ENCODE measurements around the gene AHRR.
A peak's percentile ranks its signal among the peaks of the same experiment; 100 is the strongest.
"Not testable (repeated sequence)": the region's sequence is repeated elsewhere in the genome, so short reads cannot be mapped to it uniquely, and the experiment has no call there.

AHRR gene

DNA sequence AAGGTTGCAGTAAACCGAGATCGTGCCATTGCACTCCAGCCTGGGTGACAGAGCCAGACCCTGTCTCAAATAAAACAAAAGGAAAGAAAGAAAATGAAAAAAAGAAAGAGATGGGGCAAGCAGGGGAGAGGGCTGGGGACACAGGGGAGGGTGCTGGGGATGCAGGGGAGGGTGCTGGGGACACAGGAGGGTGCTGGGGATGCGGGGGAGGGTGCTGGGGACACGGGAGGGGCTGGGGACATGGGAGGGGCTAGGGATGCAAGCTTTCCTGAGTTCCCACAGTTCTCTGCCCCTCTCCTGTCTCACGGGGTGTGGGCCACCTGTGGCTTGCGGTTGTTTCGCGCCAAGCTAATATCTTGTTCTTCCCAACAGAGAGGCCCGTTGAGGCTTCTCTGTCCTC is 42.9 kb upstream of the AHRR start:
- Histone ChIP-seq H3K4me2 (ENCODE audit: low read length) (no peak overlapping the region), H3K27ac (ENCODE audit: low read depth, low read length, poor library complexity, severe bottlenecking) (no peak overlapping the region), H3K9ac (ENCODE audit: low read length) (no peak overlapping the region), H3F3A (ENCODE audit: insufficient read depth, low read length) (no peaks in the 10 kb centered on the region), H2AFZ (ENCODE audit: low read length) (no peak overlapping the region), H3K9me2 (ENCODE audit: low read depth, low read length) (no peaks in the 10 kb centered on the region), H3K27me3 (ENCODE audit: insufficient read depth, low read length) (no peaks in the 10 kb centered on the region), H3K9me3 (ENCODE audit: low read length) (no peaks in the 10 kb centered on the region), H3K36me3 (ENCODE audit: insufficient read depth, low read length) (peaks cover 37% of the 10 kb centered on the region), H4K20me1 (ENCODE audit: insufficient read depth, low read length) (no peaks in the 10 kb centered on the region), H3K4me3 (ENCODE audit: low read depth, low read length, poor library complexity, severe bottlenecking) (no peak overlapping the region), H3K79me2 (ENCODE audit: insufficient read depth, low read length) (peaks cover 37% of the 10 kb centered on the region), H3K4me1 (ENCODE audit: insufficient read depth, low read length, severe bottlenecking) (peaks cover 9% of the 10 kb centered on the region)
- TF ChIP-seq EZH2 (IDR thresholded peaks at IDR 0.05; ENCODE audit: borderline replicate concordance, low read length), result no peak
- TF ChIP-seq CTCF (IDR thresholded peaks at IDR 0.05; ENCODE audit: low read length), result no peak

DNA sequence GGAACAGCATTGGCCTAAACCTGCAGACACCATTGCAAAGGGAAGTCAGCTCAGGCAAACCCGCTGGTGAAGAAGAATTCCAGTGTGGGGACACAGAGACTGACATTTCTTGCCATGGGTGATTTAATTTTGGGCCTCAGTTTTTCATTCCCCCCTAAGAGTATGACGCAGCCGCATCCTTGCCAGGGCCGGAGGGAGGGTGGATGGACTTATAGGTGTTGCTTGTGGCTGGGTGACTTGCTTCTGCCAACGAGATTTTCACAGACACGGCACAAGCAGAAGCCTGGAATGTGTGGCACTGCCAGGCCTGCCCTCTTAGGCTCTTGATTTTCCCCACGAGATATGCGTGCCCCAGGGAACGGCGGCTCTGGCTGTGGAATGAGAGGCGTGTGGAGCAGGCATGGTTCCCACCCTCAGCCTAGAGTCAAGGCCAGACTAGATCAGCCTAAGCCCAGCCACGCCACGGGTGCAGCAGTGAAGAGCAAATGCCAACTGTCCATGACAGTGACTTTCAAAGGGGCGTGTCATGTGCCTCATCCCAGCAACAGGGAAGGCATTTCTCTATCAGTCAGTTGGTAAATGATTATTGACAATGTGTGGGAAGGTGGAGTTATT is 42.4 kb upstream of the AHRR start:
- H4K20me1 ChIP-seq (ENCODE audit: insufficient read depth, low read length); H3K4me3 ChIP-seq (ENCODE audit: low read depth, low read length, poor library complexity, severe bottlenecking); H3K9me2 ChIP-seq (ENCODE audit: low read depth, low read length); H3K4me1 ChIP-seq (ENCODE audit: insufficient read depth, low read length, severe bottlenecking); H2AFZ ChIP-seq (ENCODE audit: low read length); H3K9me3 ChIP-seq (ENCODE audit: low read length); H3F3A ChIP-seq (ENCODE audit: insufficient read depth, low read length); H3K4me2 ChIP-seq (ENCODE audit: low read length); H3K27me3 ChIP-seq (ENCODE audit: insufficient read depth, low read length); H3K9ac ChIP-seq (ENCODE audit: low read length); H3K27ac ChIP-seq (ENCODE audit: low read depth, low read length, poor library complexity, severe bottlenecking): not testable (repeated sequence)
- Histone ChIP-seq H3K36me3 (ENCODE audit: insufficient read depth, low read length) (peaks cover 37% of the 10 kb centered on the region), H3K79me2 (ENCODE audit: insufficient read depth, low read length) (peaks cover 37% of the 10 kb centered on the region)

GRCh38 chr5:285991-286557 is 35.4 kb upstream of the AHRR start:
- Histone ChIP-seq H4K20me1 (ENCODE audit: insufficient read depth, low read length) (no peaks in the 10 kb centered on the region), H3K9me3 (ENCODE audit: low read length) (no peaks in the 10 kb centered on the region), H3K27me3 (ENCODE audit: insufficient read depth, low read length) (no peaks in the 10 kb centered on the region), H3K79me2 (ENCODE audit: insufficient read depth, low read length) (peaks cover 29% of the 10 kb centered on the region), H3K4me1 (ENCODE audit: insufficient read depth, low read length, severe bottlenecking) (peaks cover 20% of the 10 kb centered on the region), H3K4me2 (ENCODE audit: low read length) (no peak overlapping the region; the same call in 1 of the 2 replicates), H3K27ac (ENCODE audit: low read depth, low read length, poor library complexity, severe bottlenecking) (peak overlapping the region; percentile 74), H3F3A (ENCODE audit: insufficient read depth, low read length) (peaks cover 6% of the 10 kb centered on the region; the same call in 1 of the 2 replicates), H3K4me3 (ENCODE audit: low read depth, low read length, poor library complexity, severe bottlenecking) (no peak overlapping the region), H2AFZ (ENCODE audit: low read length) (no peak overlapping the region), H3K36me3 (ENCODE audit: insufficient read depth, low read length) (peaks cover 60% of the 10 kb centered on the region), H3K9ac (ENCODE audit: low read length) (no peak overlapping the region), H3K9me2 (ENCODE audit: low read depth, low read length) (no peaks in the 10 kb centered on the region)
- TF ChIP-seq EZH2 (IDR thresholded peaks at IDR 0.05; ENCODE audit: borderline replicate concordance, low read length) (no peak), CTCF (IDR thresholded peaks at IDR 0.05; ENCODE audit: low read length) (no peak)

DNA sequence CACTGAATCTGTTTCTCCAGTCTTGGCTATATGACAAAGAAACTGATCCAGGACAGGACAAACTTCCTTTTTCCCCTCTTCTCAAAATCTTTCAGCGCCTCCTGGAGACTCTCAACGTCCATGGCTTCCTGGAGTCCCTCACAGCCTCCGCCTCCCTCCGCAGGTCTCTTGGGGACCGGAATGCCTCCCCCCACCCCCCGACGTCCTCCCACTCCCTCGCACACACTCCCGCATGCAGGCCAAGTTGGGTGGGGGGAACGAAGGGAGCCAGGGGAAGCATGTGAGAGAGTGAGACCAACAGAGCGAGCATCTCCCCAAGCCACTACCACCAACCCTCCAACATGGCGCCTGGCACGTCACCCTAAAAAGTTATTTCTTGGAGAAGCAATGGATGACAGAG is 31.3 kb upstream of the AHRR start:
- not testable (repeated sequence) for H3K4me3 ChIP-seq (ENCODE audit: low read depth, low read length, poor library complexity, severe bottlenecking); H3K27me3 ChIP-seq (ENCODE audit: insufficient read depth, low read length); H2AFZ ChIP-seq (ENCODE audit: low read length); H3K9me2 ChIP-seq (ENCODE audit: low read depth, low read length); H3F3A ChIP-seq (ENCODE audit: insufficient read depth, low read length); H4K20me1 ChIP-seq (ENCODE audit: insufficient read depth, low read length); H3K9ac ChIP-seq (ENCODE audit: low read length); H3K4me2 ChIP-seq (ENCODE audit: low read length); H3K27ac ChIP-seq (ENCODE audit: low read depth, low read length, poor library complexity, severe bottlenecking); H3K9me3 ChIP-seq (ENCODE audit: low read length)
- peaks cover 16% of the 10 kb centered on the region for H3K79me2 ChIP-seq (ENCODE audit: insufficient read depth, low read length)
- H3K4me1 ChIP-seq (ENCODE audit: insufficient read depth, low read length, severe bottlenecking), result peaks cover 16% of the 10 kb centered on the region
- H3K36me3 ChIP-seq (ENCODE audit: insufficient read depth, low read length), result peaks cover 50% of the 10 kb centered on the region

- not testable (repeated sequence) for H3K9me2 ChIP-seq (ENCODE audit: low read depth, low read length); H3K4me2 ChIP-seq (ENCODE audit: low read length); H3K27me3 ChIP-seq (ENCODE audit: insufficient read depth, low read length); H3K4me3 ChIP-seq (ENCODE audit: low read depth, low read length, poor library complexity, severe bottlenecking); H3K9me3 ChIP-seq (ENCODE audit: low read length); H3K4me1 ChIP-seq (ENCODE audit: insufficient read depth, low read length, severe bottlenecking); H3K9ac ChIP-seq (ENCODE audit: low read length); H3K27ac ChIP-seq (ENCODE audit: low read depth, low read length, poor library complexity, severe bottlenecking); H2AFZ ChIP-seq (ENCODE audit: low read length); H4K20me1 ChIP-seq (ENCODE audit: insufficient read depth, low read length); H3F3A ChIP-seq (ENCODE audit: insufficient read depth, low read length)
- Histone ChIP-seq H3K79me2 (ENCODE audit: insufficient read depth, low read length) (peaks cover 15% of the 10 kb centered on the region), H3K36me3 (ENCODE audit: insufficient read depth, low read length) (peaks cover 40% of the 10 kb centered on the region)
These were observed 30.2 kb upstream of the AHRR start for GRCh38 chr5:291345-291744.

DNA sequence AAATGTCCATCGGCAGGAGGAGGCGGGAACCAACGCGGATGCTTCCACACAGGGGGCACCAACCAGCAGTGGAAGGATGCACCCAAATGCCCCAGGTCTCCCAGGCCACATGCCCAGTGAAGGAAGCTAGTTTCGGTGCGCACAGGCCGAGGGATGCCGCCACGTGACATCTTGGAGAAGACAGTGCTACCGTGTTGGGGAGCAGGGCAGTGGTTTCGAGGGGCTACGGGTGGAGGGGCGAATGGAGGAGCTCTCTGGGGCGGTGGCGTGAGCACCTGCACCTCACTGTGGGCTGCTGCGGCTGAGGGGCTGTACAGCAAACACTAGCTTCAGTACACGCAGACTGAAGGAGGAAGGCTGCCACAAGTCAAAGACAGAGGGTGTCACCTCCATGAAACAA is 26.7 kb upstream of the AHRR start:
- H3K9me2 ChIP-seq (ENCODE audit: low read depth, low read length); H3K27ac ChIP-seq (ENCODE audit: low read depth, low read length, poor library complexity, severe bottlenecking); H3K4me2 ChIP-seq (ENCODE audit: low read length); H3K9me3 ChIP-seq (ENCODE audit: low read length); H2AFZ ChIP-seq (ENCODE audit: low read length); H3K9ac ChIP-seq (ENCODE audit: low read length); H3K4me3 ChIP-seq (ENCODE audit: low read depth, low read length, poor library complexity, severe bottlenecking); H3K27me3 ChIP-seq (ENCODE audit: insufficient read depth, low read length); H3K79me2 ChIP-seq (ENCODE audit: insufficient read depth, low read length); H3F3A ChIP-seq (ENCODE audit: insufficient read depth, low read length); H3K4me1 ChIP-seq (ENCODE audit: insufficient read depth, low read length, severe bottlenecking); H4K20me1 ChIP-seq (ENCODE audit: insufficient read depth, low read length): not testable (repeated sequence)
- peaks cover 18% of the 10 kb centered on the region for H3K36me3 ChIP-seq (ENCODE audit: insufficient read depth, low read length)
